Heart right ventricle (tissue), 16 donors: ENCODE measurements around the gene FAM149A. TPM values are rescaled to one million over a fixed set of nuclear protein-coding genes. Genes with fewer than 3 reads are reported as not detected.
A peak's percentile ranks its signal among the peaks of the same experiment; 100 is the strongest.

Experiments
- ATAC-seq, 8 donors: fragments of 200-7000 bp; cut with Tn5 transposase; one replicate each; pipeline ENCODE4 v1.9.1; 2020; ENCODE audit warnings: mild to moderate bottlenecking in 8 of 8, moderate library complexity in 8 of 8, moderate number of reproducible peaks in 1 of 8
- DNase-seq, 2 donors: peaks; one replicate each; pipeline ENCODE4 v3.0.0-alpha.2; 2020
- H3K27ac ChIP-seq, 10 donors: fragments of 200-600 bp; sonication (generic) in 2 of 10; one replicate each; pipeline versions ENCODE4 v1.5.0 to v1.8.0; 2020 to 2022; ENCODE audit warnings: mild to moderate bottlenecking in 3 of 10
- H3K27me3 ChIP-seq, 7 donors: fragments of 200-600 bp; one replicate each; pipeline ENCODE4 v1.8.0; 2021 to 2022; ENCODE audit warnings: mild to moderate bottlenecking in 2 of 7
- H3K36me3 ChIP-seq, 9 donors: fragments of 200-600 bp; sonication (generic) in 1 of 9; one replicate each; pipeline versions ENCODE4 v1.5.0 to v1.8.0; 2020 to 2022; ENCODE audit warnings: mild to moderate bottlenecking in 2 of 9
- H3K4me1 ChIP-seq, 9 donors: fragments of 200-600 bp; sonication (generic) in 1 of 9; one replicate each; pipeline versions ENCODE4 v1.5.0 to v1.8.0; 2020 to 2022; ENCODE audit warnings: mild to moderate bottlenecking in 4 of 9
- H3K4me3 ChIP-seq, 10 donors: fragments of 200-600 bp; sonication (generic) in 2 of 10; one replicate each; pipeline versions ENCODE4 v1.5.0 to v1.8.0; 2020 to 2022; ENCODE audit warnings: mild to moderate bottlenecking in 7 of 10, moderate library complexity in 2 of 10
- H3K9me3 ChIP-seq, 11 donors: fragments of 200-600 bp in 10 of 11; sonication (generic) in 2 of 11; one replicate each; pipeline versions ENCODE4 v1.5.0 to v1.8.0; 2013 to 2022; ENCODE audit warnings: mild to moderate bottlenecking in 2 of 11, control low read depth in 1 of 11, moderate library complexity in 1 of 11
- CTCF ChIP-seq, 9 donors: fragments of 200-600 bp; sonication (generic) in 2 of 9; IDR thresholded peaks; one replicate each; pipeline versions ENCODE4 v1.5.0 to v1.8.0; 2021 to 2022; ENCODE audit warnings: antibody characterized with exemption in 9 of 9, mild to moderate bottlenecking in 5 of 9, moderate library complexity in 1 of 9
- WGBS, 2 donors: extraction: QIAGEN DNeasy Blood & Tissue Kit; methylation state at CpG; one replicate each; pipeline ENCODE4 v1.1.7; 2013; ENCODE audit warnings: inconsistent platforms in 1 of 2; 5-methylcytosine and 5-hydroxymethylcytosine counted together
- intact Hi-C, 10 donors: fragments of 100-400 bp; cut with DNase I; formaldehyde crosslinking; loops; one replicate each; pipeline versions ENCODE4 v1.11.1 to v1.14.2; 2022
- polyA plus RNA-seq, 2 donors: library from polyadenylated mRNA; stranded (reverse); fragments of 200-250 nt; gene quantifications; one replicate each; pipeline ENCODE4 v1.2.3, GENCODE V29; 2013
- total RNA-seq, 10 donors: library from RNA; stranded (reverse); fragmentation: NEBNext Ultra II Directional in 3 of 10; extraction: Animal tissue kit (Norgen Biotek cat#: 25700) in 3 of 10; gene quantifications; one replicate each; pipeline versions ENCODE4 v1.2.1 to v1.2.4, GENCODE V29; 2021 to 2023
- donor health status: Arrhythmogenic right ventricular cardiomyopathy.
- donor health status: ischemic (EF 13 %, LVEDD 7.1; RV severe dilation, severe dysfunction).
- donor health status: healthy with polysubstance abuse.
- donor health status: DM: no; HTN: yes; CAD: no.
- donor health status: DM: no; HTN: no; CAD: no.
- donor health status: ischemic (EF 25% LVEDD 6.9; RV normal size, moderate dysfunction).
- donor health status: ischemic (EF 25% LVEDD 5.7; RV mildly dilated, moderate dysfunction).
- donor health status: healthy.
- donor health status: DM: yes; HTN: yes; CAD: no.
- donor health status: Ischemic cardiomyopathy.
- donor health status: ischemic (EF 35%, LVEDD 5.7; RV mildly dilated, moderate dysfunction).
- donor health status: nonischemic (EF 11% LVEDD 7.7; RV severe dilation, severe dysfunction).
- donor health status: DM: yes; HTN: yes; CAD: no.
- donor health status: PGD.
- donor health status: ischemic (EF 29% LVEDD 5.4; RV normal size, mild dysfunction).
- donor health status: nonischemic (EF 23%, LVEDD 6.1; RV moderate dilation, normal function).

FAM149A gene
- total and polyA plus RNA-seq, 12 donors = 1.2 to 13.7 (median 9.8) TPM

- 73 to 82% methylated on average over 9 of the region's 9 CpGs for WGBS, 2 donors
- DNase-seq (no peak), ATAC-seq (peak in 1 of 8 donors; percentile 20)
- Histone ChIP-seq H3K9me3 (no peaks in the 10 kb centered on the region), H3K27me3 (no peaks in the 10 kb centered on the region), H3K36me3 (no peaks in the 10 kb centered on the region), H3K4me3 (no peak overlapping the region), H3K27ac (no peak overlapping the region), H3K4me1 (no peaks in the 10 kb centered on the region)
- TF ChIP-seq CTCF (IDR thresholded peaks at IDR 0.05) = no peak
- intact Hi-C loops = no loop called here
These were observed 7.8 kb upstream of the FAM149A start for GRCh38 chr4:186096681-186097165.

DNA sequence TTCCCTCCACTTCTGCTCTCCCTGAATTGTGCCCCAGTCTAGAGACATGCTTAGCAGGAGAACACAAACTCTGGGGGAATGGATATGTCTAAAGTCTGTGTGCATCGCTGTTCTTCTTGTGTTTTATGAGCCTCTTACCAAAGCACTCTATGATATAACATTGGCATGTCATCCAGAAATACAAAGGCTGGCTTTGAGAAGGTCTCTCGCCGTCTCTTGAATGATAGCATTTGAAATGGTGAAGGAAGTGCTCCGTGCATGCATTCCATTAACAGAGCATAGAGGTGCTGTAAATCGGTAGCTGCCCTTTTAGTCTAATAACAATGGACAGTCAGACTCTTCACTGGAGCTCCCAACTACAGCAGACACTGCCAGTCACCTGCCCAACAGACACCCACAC is 7.1 kb upstream of the FAM149A start:
- TF ChIP-seq CTCF (IDR thresholded peaks at IDR 0.05) = no peak
- intact Hi-C loops = no loop called here
- WGBS, 2 donors = 76 to 80% methylated on average over 5 of the region's 5 CpGs
- H3K4me3 ChIP-seq = no peak overlapping the region
- no peak for DNase-seq
- peaks cover 0 to under 1% (median 0%) of the 10 kb centered on the region in 7 donors for H3K27me3 ChIP-seq
- no peak for ATAC-seq
- H3K4me1 ChIP-seq = no peaks in the 10 kb centered on the region
- H3K9me3 ChIP-seq = no peaks in the 10 kb centered on the region
- no peak overlapping the region for H3K27ac ChIP-seq
- no peaks in the 10 kb centered on the region for H3K36me3 ChIP-seq

GRCh38 chr4:186102931-186103330 is 1.6 kb upstream of the FAM149A start:
- H3K4me1 ChIP-seq = peaks cover 2 to 15% (median 12%) of the 10 kb centered on the region in 9 donors
- DNase-seq (no peak), ATAC-seq (no peak)
- H3K9me3 ChIP-seq = no peaks in the 10 kb centered on the region
- no peak overlapping the region for H3K27ac ChIP-seq
- no peak overlapping the region for H3K4me3 ChIP-seq
- TF ChIP-seq CTCF (IDR thresholded peaks at IDR 0.05) = no peak
- intact Hi-C loops = no loop called here
- WGBS, 2 donors = 94 to 96% methylated on average over 12 of the region's 12 CpGs
- H3K27me3 ChIP-seq = peaks cover 0 to 50% (median 34%) of the 10 kb centered on the region in 7 donors
- H3K36me3 ChIP-seq = no peaks in the 10 kb centered on the region

- Histone ChIP-seq H3K4me3 (peak overlapping the region; percentile 44 to 65 (median 52)), H3K27me3 (peaks cover 0 to 50% (median 34%) of the 10 kb centered on the region in 7 donors), H3K4me1 (peaks cover 2 to 15% (median 12%) of the 10 kb centered on the region in 9 donors), H3K36me3 (no peaks in the 10 kb centered on the region), H3K9me3 (no peaks in the 10 kb centered on the region), H3K27ac (no peak overlapping the region)
- DNase-seq = peak in 1 of 2 donors; percentile 27
- 2% methylated on average over 66 to 82 of the region's 83 CpGs for WGBS, 2 donors
- no peak for TF ChIP-seq CTCF (IDR thresholded peaks at IDR 0.05)
- intact Hi-C loops = no loop called here
- ATAC-seq = peak in 7 of 8 donors; percentile 11 to 59 (median 50)
These were observed 564 bp downstream of the FAM149A start for GRCh38 chr4:186104890-186105646.
